Stimulated activated CD8-positive, alpha-beta memory T cell treated with anti-CD3 and anti-CD28 coated beads, Interleukin-4, amount 100 ng/mL, for 48 hours (primary cell): Measurements from ENCODE around the gene SFTPB.
A peak's percentile ranks its signal among the peaks of the same experiment; 100 is the strongest.
"Not testable (repeated sequence)": the region's sequence is repeated elsewhere in the genome, so short reads cannot be mapped to it uniquely, and the experiment has no call there.

ENCODE experiments used
- DNase-seq: peaks from one replicate; pipeline ENCODE4 v3.0.0-alpha.2; 2020

SFTPB gene

GRCh38 chr2:85668009-85668856 lies at the start of gene SFTPB:
Gene SFTPB (minus strand): TSS chr2:85668199. CDS start chr2:85668183, 16 bp downstream.
- no peak for DNase-seq

GRCh38 chr2:85717308-85718008 lies 49.5 kb upstream of the SFTPB start:
- DNase-seq = no peak

GRCh38 chr2:85716346-85716914 lies 48.4 kb upstream of the SFTPB start:
- DNase-seq = no peak

- no peak for DNase-seq
Observed at GRCh38 chr2:85714841-85715240, 46.8 kb upstream of the SFTPB start.

- not testable (repeated sequence) for DNase-seq
Observed at GRCh38 chr2:85714421-85714820, 46.4 kb upstream of the SFTPB start.

- DNase-seq = no peak
Observed at GRCh38 chr2:85713836-85714235, 45.8 kb upstream of the SFTPB start.

GRCh38 chr2:85712849-85713612 lies 45.0 kb upstream of the SFTPB start:
- DNase-seq = no peak

GRCh38 chr2:85712336-85712735 lies 44.3 kb upstream of the SFTPB start:
- DNase-seq = no peak

GRCh38 chr2:85711578-85712060 lies 43.6 kb upstream of the SFTPB start:
- no peak for DNase-seq

GRCh38 chr2:85710687-85711577 lies 42.9 kb upstream of the SFTPB start:
- DNase-seq = no peak

- no peak for DNase-seq
Observed at GRCh38 chr2:85709401-85709811, 41.4 kb upstream of the SFTPB start.

- no peak for DNase-seq
Observed at GRCh38 chr2:85708641-85709040, 40.6 kb upstream of the SFTPB start.

GRCh38 chr2:85707304-85707703 lies 39.3 kb upstream of the SFTPB start:
- peak; percentile 72 for DNase-seq

- DNase-seq = no peak
Observed at GRCh38 chr2:85706599-85707296, 38.7 kb upstream of the SFTPB start.

- no peak for DNase-seq
Observed at GRCh38 chr2:85706063-85706462, 38.1 kb upstream of the SFTPB start.

GRCh38 chr2:85705680-85706039 lies 37.7 kb upstream of the SFTPB start:
- no peak for DNase-seq

- no peak for DNase-seq
Observed at GRCh38 chr2:85704800-85705679, 37.0 kb upstream of the SFTPB start.

GRCh38 chr2:85704038-85704437 lies 36.0 kb upstream of the SFTPB start:
- no peak for DNase-seq

- DNase-seq = no peak
Observed at GRCh38 chr2:85703329-85703728, 35.3 kb upstream of the SFTPB start.

GRCh38 chr2:85702800-85703199 lies 34.8 kb upstream of the SFTPB start:
- DNase-seq = peak; percentile 12
